WTC11 (cell line): Measurements from ENCODE around the gene TMCC1. TPM values are rescaled to one million over a fixed set of nuclear protein-coding genes. Genes with fewer than 3 reads are reported as not detected.

Source experiments
- CREB1 ChIP-seq: sonication (generic); formaldehyde crosslinking; IDR thresholded peaks from 2 replicates; pipeline ENCODE4 v1.8.0; 2023; ENCODE audit warnings: mild to moderate bottlenecking, missing genetic modification reagents
- E2F4 ChIP-seq: sonication (generic); formaldehyde crosslinking; IDR thresholded peaks from 2 replicates; pipeline ENCODE4 v1.8.1; 2022; ENCODE audit warnings: low read depth, mild to moderate bottlenecking, moderate library complexity, missing genetic modification reagents, borderline replicate concordance
- E2F5 ChIP-seq: sonication (generic); formaldehyde crosslinking; IDR thresholded peaks from 2 replicates; pipeline ENCODE4 v1.8.1; 2022; ENCODE audit warnings: mild to moderate bottlenecking, moderate library complexity, missing genetic modification reagents
- ESRRA ChIP-seq: sonication (generic); formaldehyde crosslinking; IDR thresholded peaks from 2 replicates; pipeline ENCODE4 v1.8.1; 2022; ENCODE audit warnings: mild to moderate bottlenecking, missing genetic modification reagents, borderline replicate concordance
- ETV6 ChIP-seq: sonication (generic); formaldehyde crosslinking; IDR thresholded peaks from 2 replicates; pipeline ENCODE4 v1.8.1; 2022; ENCODE audit warnings: mild to moderate bottlenecking, missing genetic modification reagents
- FOXK1 ChIP-seq: sonication (generic); formaldehyde crosslinking; IDR thresholded peaks from 2 replicates; pipeline ENCODE4 v1.8.0; 2022; ENCODE audit warnings: mild to moderate bottlenecking, moderate library complexity, missing genetic modification reagents
- FOXP1 ChIP-seq: sonication (generic); formaldehyde crosslinking; IDR thresholded peaks from 2 replicates; pipeline ENCODE4 v1.8.0; 2022; ENCODE audit warnings: missing genetic modification reagents, mild to moderate bottlenecking, moderate library complexity, borderline replicate concordance
- GABPB1 ChIP-seq: sonication (generic); formaldehyde crosslinking; IDR thresholded peaks from 2 replicates; pipeline ENCODE4 v1.8.1; 2023; ENCODE audit warnings: mild to moderate bottlenecking, missing genetic modification reagents
- MYBL2 ChIP-seq: sonication (generic); formaldehyde crosslinking; IDR thresholded peaks from 2 replicates; pipeline ENCODE4 v1.8.1; 2023; ENCODE audit warnings: mild to moderate bottlenecking, moderate library complexity, missing genetic modification reagents
- NR3C1 ChIP-seq: sonication (generic); formaldehyde crosslinking; conservative IDR thresholded peaks from 2 replicates; pipeline ENCODE4 v1.8.1; 2023; ENCODE audit warnings: low read depth, mild to moderate bottlenecking, missing genetic modification reagents
- SP1 ChIP-seq: sonication (generic); formaldehyde crosslinking; conservative IDR thresholded peaks from 2 replicates; pipeline ENCODE4 v1.8.1; 2022; ENCODE audit warnings: missing genetic modification reagents
- TP53 ChIP-seq: sonication (generic); formaldehyde crosslinking; IDR thresholded peaks from 2 replicates; pipeline ENCODE4 v1.8.1; 2023; ENCODE audit warnings: mild to moderate bottlenecking, missing genetic modification reagents
- USF2 ChIP-seq: sonication (generic); formaldehyde crosslinking; IDR thresholded peaks from 2 replicates; pipeline ENCODE4 v1.8.1; 2023; ENCODE audit warnings: mild to moderate bottlenecking, missing genetic modification reagents, moderate library complexity
- ZNF121 ChIP-seq: sonication (generic); formaldehyde crosslinking; IDR thresholded peaks from 2 replicates; pipeline ENCODE4 v1.8.0; 2023; ENCODE audit warnings: missing genetic modification reagents
- ZNF138 ChIP-seq: sonication (generic); formaldehyde crosslinking; conservative IDR thresholded peaks from 2 replicates; pipeline ENCODE4 v1.8.1; 2022; ENCODE audit warnings: mild to moderate bottlenecking, moderate library complexity, missing genetic modification reagents
- ZNF416 ChIP-seq: fragments of 250-450 bp; sonication (Bioruptor Pico); IDR thresholded peaks from 2 replicates; pipeline ENCODE4 v1.9.0; 2021; ENCODE audit warnings: mild to moderate bottlenecking, inconsistent platforms
- total RNA-seq: library from RNA; stranded (reverse); gene quantifications from 3 replicates; pipeline ENCODE4 v1.2.3, GENCODE V29; 2021
- TF ChIP-seq, protein P1 (sequence below): sonication (generic); formaldehyde crosslinking; IDR thresholded peaks from 2 replicates; pipeline ENCODE4 v1.8.1; 2022; ENCODE audit warnings: low read depth, missing genetic modification reagents, borderline replicate concordance
- TF ChIP-seq, protein P2 (sequence below): sonication (generic); formaldehyde crosslinking; IDR thresholded peaks from 2 replicates; pipeline ENCODE4 v1.8.0; 2023; ENCODE audit warnings: missing genetic modification reagents, mild to moderate bottlenecking, borderline replicate concordance
- TF ChIP-seq, protein P3 (sequence below): sonication (generic); formaldehyde crosslinking; conservative IDR thresholded peaks from 2 replicates; pipeline ENCODE4 v1.8.1; 2023; ENCODE audit warnings: mild to moderate bottlenecking, low read depth, missing genetic modification reagents, moderate library complexity
- TF ChIP-seq, protein P4 (sequence below): sonication (generic); formaldehyde crosslinking; IDR thresholded peaks from 2 replicates; pipeline ENCODE4 v1.8.0; 2022; ENCODE audit warnings: mild to moderate bottlenecking, missing genetic modification reagents
- TF ChIP-seq, protein P5 (sequence below): sonication (generic); formaldehyde crosslinking; IDR thresholded peaks from 2 replicates; pipeline ENCODE4 v1.8.0; 2022; ENCODE audit warnings: mild to moderate bottlenecking, missing genetic modification reagents

The TMCC1 gene
- total RNA-seq, 1 experiment from 2014 or later, result 29.3 TPM

DNA sequence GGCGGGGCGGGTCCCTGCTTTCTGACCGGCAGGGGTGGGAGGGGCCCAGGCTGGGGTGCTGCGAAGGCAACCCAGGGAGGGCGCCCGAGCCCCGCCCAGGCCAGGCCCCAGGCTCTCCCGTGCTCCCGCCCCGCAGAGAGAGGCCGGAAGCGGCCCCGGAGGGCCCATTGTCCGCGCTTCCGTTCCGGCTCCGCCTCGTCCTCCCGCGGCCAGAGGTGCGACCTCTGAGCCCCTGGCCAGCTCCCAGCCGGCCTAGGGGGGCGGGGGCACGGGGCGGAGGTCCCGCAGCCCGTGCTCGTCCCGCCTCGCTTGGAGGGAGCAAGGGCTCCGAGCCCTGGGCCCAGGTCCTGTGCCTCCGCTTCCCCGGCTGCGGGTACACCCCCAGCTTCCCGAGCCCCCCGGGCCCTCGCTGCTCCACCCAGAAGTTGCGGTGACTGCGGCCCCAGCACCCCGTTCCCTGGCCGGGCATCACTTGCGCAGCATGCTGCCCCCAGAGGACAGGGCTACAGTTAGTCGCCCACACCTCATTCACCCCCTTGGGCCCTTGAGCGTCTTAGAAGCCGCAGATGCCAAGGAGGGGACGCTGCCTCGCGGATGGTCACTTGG is 266.7 kb downstream of the TMCC1 start (continued):
- 0 out of 2 replicates have a peak, but pooled peaks have one; percentile 19 for TF ChIP-seq MYBL2 (CRISPR knock-in tag)
- TF ChIP-seq ESRRA (CRISPR knock-in tag), result peak; percentile 85
- peak; percentile 79 for TF ChIP-seq FOXP1 (CRISPR knock-in tag)
- peak; percentile 74 for TF ChIP-seq GABPB1
- peak; percentile 61; the same call in 1 of the 2 replicates for TF ChIP-seq TP53 (CRISPR knock-in tag)
- TF ChIP-seq, protein P1, sequence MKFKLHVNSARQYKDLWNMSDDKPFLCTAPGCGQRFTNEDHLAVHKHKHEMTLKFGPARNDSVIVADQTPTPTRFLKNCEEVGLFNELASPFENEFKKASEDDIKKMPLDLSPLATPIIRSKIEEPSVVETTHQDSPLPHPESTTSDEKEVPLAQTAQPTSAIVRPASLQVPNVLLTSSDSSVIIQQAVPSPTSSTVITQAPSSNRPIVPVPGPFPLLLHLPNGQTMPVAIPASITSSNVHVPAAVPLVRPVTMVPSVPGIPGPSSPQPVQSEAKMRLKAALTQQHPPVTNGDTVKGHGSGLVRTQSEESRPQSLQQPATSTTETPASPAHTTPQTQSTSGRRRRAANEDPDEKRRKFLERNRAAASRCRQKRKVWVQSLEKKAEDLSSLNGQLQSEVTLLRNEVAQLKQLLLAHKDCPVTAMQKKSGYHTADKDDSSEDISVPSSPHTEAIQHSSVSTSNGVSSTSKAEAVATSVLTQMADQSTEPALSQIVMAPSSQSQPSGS (CRISPR knock-in tag), result no peak
- TF ChIP-seq ZNF121 (CRISPR knock-in tag), result no peak
- no peak for TF ChIP-seq NR3C1 (CRISPR knock-in tag)
- no peak for TF ChIP-seq CREB1 (CRISPR knock-in tag)
- TF ChIP-seq FOXK1 (CRISPR knock-in tag), result peak; percentile 78
- peak; percentile 72; the same call in 1 of the 2 replicates for TF ChIP-seq SP1 (CRISPR knock-in tag)
- peak; percentile 84; the same call in 1 of the 2 replicates for TF ChIP-seq E2F5 (CRISPR knock-in tag)
- no peak for TF ChIP-seq ZNF138
- TF ChIP-seq, protein P2, sequence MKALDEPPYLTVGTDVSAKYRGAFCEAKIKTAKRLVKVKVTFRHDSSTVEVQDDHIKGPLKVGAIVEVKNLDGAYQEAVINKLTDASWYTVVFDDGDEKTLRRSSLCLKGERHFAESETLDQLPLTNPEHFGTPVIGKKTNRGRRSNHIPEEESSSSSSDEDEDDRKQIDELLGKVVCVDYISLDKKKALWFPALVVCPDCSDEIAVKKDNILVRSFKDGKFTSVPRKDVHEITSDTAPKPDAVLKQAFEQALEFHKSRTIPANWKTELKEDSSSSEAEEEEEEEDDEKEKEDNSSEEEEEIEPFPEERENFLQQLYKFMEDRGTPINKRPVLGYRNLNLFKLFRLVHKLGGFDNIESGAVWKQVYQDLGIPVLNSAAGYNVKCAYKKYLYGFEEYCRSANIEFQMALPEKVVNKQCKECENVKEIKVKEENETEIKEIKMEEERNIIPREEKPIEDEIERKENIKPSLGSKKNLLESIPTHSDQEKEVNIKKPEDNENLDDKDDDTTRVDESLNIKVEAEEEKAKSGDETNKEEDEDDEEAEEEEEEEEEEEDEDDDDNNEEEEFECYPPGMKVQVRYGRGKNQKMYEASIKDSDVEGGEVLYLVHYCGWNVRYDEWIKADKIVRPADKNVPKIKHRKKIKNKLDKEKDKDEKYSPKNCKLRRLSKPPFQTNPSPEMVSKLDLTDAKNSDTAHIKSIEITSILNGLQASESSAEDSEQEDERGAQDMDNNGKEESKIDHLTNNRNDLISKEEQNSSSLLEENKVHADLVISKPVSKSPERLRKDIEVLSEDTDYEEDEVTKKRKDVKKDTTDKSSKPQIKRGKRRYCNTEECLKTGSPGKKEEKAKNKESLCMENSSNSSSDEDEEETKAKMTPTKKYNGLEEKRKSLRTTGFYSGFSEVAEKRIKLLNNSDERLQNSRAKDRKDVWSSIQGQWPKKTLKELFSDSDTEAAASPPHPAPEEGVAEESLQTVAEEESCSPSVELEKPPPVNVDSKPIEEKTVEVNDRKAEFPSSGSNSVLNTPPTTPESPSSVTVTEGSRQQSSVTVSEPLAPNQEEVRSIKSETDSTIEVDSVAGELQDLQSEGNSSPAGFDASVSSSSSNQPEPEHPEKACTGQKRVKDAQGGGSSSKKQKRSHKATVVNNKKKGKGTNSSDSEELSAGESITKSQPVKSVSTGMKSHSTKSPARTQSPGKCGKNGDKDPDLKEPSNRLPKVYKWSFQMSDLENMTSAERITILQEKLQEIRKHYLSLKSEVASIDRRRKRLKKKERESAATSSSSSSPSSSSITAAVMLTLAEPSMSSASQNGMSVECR, result peak; percentile 37; the same call in 1 of the 2 replicates
- TF ChIP-seq ZNF416, result no peak
- no peak; the same call in 1 of the 2 replicates for TF ChIP-seq USF2 (CRISPR knock-in tag)
- TF ChIP-seq, protein P3, sequence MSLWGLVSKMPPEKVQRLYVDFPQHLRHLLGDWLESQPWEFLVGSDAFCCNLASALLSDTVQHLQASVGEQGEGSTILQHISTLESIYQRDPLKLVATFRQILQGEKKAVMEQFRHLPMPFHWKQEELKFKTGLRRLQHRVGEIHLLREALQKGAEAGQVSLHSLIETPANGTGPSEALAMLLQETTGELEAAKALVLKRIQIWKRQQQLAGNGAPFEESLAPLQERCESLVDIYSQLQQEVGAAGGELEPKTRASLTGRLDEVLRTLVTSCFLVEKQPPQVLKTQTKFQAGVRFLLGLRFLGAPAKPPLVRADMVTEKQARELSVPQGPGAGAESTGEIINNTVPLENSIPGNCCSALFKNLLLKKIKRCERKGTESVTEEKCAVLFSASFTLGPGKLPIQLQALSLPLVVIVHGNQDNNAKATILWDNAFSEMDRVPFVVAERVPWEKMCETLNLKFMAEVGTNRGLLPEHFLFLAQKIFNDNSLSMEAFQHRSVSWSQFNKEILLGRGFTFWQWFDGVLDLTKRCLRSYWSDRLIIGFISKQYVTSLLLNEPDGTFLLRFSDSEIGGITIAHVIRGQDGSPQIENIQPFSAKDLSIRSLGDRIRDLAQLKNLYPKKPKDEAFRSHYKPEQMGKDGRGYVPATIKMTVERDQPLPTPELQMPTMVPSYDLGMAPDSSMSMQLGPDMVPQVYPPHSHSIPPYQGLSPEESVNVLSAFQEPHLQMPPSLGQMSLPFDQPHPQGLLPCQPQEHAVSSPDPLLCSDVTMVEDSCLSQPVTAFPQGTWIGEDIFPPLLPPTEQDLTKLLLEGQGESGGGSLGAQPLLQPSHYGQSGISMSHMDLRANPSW (CRISPR knock-in tag), result no peak
- peak; percentile 94 for TF ChIP-seq ETV6 (CRISPR knock-in tag)
- TF ChIP-seq, protein P4, sequence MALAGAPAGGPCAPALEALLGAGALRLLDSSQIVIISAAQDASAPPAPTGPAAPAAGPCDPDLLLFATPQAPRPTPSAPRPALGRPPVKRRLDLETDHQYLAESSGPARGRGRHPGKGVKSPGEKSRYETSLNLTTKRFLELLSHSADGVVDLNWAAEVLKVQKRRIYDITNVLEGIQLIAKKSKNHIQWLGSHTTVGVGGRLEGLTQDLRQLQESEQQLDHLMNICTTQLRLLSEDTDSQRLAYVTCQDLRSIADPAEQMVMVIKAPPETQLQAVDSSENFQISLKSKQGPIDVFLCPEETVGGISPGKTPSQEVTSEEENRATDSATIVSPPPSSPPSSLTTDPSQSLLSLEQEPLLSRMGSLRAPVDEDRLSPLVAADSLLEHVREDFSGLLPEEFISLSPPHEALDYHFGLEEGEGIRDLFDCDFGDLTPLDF (CRISPR knock-in tag), result no peak
- no peak for TF ChIP-seq E2F4 (CRISPR knock-in tag)
- TF ChIP-seq, protein P5, sequence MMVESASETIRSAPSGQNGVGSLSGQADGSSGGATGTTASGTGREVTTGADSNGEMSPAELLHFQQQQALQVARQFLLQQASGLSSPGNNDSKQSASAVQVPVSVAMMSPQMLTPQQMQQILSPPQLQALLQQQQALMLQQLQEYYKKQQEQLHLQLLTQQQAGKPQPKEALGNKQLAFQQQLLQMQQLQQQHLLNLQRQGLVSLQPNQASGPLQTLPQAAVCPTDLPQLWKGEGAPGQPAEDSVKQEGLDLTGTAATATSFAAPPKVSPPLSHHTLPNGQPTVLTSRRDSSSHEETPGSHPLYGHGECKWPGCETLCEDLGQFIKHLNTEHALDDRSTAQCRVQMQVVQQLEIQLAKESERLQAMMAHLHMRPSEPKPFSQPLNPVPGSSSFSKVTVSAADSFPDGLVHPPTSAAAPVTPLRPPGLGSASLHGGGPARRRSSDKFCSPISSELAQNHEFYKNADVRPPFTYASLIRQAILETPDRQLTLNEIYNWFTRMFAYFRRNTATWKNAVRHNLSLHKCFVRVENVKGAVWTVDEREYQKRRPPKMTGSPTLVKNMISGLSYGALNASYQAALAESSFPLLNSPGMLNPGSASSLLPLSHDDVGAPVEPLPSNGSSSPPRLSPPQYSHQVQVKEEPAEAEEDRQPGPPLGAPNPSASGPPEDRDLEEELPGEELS (CRISPR knock-in tag), result peak; percentile 42; the same call in 1 of the 2 replicates
